WERI-Rb-1 (cell line): Measurements from ENCODE around the gene MEX3B.

ENCODE experiments used
- DNase-seq: peaks from one replicate; pipeline ENCODE4 v3.0.0-alpha.2; 2020
- H3K27ac ChIP-seq: fragments of 250-450 bp; sonication (Bioruptor Pico); 2 replicates; pipeline ENCODE4 v1.5.1; 2020; ENCODE audit warnings: mild to moderate bottlenecking, moderate library complexity
- H3K27me3 ChIP-seq: fragments of 250-450 bp; sonication (Bioruptor Pico); 2 replicates; pipeline ENCODE4 v1.5.1; 2021; ENCODE audit warnings: mild to moderate bottlenecking, low read depth, moderate library complexity; ENCODE audit not compliant: insufficient read depth, severe bottlenecking
- H3K36me3 ChIP-seq: fragments of 250-450 bp; sonication (Bioruptor Pico); 2 replicates; pipeline ENCODE4 v1.5.1; 2020; ENCODE audit warnings: mild to moderate bottlenecking, moderate library complexity
- H3K4me3 ChIP-seq: 2 replicates; pipeline ENCODE4 v1.5.1; 2011; ENCODE audit warnings: low read depth, mild to moderate bottlenecking, control low read depth, low read length
- H3K9me3 ChIP-seq: fragments of 250-450 bp; sonication (Bioruptor Pico); 2 replicates; pipeline ENCODE4 v1.5.1; 2021; ENCODE audit warnings: mild to moderate bottlenecking, moderate library complexity; ENCODE audit not compliant: severe bottlenecking
- TF ChIP-seq, protein P1 (sequence below): IDR thresholded peaks from 2 replicates; pipeline ENCODE4 v1.5.1; 2011; ENCODE audit warnings: low read depth, mild to moderate bottlenecking, control low read depth, inconsistent platforms, low read length

Gene MEX3B

DNA sequence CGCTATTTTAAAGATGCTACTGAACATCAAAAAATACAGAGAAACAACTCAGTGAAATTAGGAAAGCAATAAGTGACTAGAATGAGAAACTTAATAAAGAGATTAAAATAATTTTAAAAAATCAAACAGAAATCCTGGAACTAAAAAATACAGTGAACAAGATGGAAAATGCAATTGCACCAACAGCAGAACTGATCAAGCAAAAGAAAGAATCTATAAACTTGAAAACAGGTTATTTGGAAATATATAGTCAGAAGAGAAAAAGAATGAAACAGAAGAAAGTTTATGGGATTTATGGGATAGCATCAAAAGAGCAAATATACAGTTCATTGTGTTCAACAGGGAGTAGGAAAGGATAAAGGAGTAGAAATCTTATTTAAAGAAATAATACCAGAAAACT, 53.3 kb downstream of the MEX3B start:
- no peak overlapping the region for H3K4me3 ChIP-seq
- DNase-seq: no peak
- TF ChIP-seq, protein P1, sequence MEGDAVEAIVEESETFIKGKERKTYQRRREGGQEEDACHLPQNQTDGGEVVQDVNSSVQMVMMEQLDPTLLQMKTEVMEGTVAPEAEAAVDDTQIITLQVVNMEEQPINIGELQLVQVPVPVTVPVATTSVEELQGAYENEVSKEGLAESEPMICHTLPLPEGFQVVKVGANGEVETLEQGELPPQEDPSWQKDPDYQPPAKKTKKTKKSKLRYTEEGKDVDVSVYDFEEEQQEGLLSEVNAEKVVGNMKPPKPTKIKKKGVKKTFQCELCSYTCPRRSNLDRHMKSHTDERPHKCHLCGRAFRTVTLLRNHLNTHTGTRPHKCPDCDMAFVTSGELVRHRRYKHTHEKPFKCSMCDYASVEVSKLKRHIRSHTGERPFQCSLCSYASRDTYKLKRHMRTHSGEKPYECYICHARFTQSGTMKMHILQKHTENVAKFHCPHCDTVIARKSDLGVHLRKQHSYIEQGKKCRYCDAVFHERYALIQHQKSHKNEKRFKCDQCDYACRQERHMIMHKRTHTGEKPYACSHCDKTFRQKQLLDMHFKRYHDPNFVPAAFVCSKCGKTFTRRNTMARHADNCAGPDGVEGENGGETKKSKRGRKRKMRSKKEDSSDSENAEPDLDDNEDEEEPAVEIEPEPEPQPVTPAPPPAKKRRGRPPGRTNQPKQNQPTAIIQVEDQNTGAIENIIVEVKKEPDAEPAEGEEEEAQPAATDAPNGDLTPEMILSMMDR: no peak
- H3K9me3 ChIP-seq: peaks cover 5% of the 10 kb centered on the region
- no peaks in the 10 kb centered on the region for H3K36me3 ChIP-seq
- H3K27me3 ChIP-seq: no peaks in the 10 kb centered on the region
- H3K27ac ChIP-seq: no peak overlapping the region
